Measurements from ENCODE around the gene RPS6KA2.

Gene RPS6KA2

DNA sequence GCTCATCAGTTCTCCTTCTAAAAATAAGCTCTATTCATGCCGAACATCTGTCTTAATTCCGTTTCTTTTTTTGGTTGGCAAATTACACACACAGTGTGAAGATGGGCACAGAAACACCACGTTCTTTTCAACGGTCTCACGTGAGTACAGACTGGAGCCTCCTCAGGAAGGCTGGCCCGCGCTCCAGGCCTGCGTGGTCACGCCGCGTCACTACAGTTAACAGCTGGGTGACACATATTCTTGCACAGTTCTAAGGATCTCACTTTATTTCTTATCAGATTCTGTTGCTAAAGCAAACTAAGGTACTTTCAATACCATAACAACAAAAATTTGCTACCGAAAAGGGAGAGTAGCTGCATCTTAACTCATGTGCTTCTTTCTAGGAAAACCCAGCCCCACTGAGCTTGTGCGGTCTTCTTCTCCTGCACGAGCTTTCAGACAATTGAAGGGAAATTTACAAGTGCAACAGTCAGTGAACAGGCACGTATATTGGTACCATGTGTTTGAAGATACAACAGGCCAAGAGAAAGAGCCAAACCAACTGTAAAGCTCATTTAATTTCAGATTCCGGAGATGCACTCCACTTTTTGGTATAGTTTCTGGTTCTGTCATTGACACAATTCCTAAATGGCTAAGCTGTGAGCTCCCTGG, 188.7 kb downstream of the RPS6KA2 start:
- Mint-ChIP-seq H3K27ac (no peak overlapping the region), H3K36me3 (ENCODE audit: low read depth) (no peaks in the 10 kb centered on the region), H3K4me1 (ENCODE audit: low read depth) (peaks cover 16% of the 10 kb centered on the region), H3K9me3 (no peaks in the 10 kb centered on the region), H3K4me3 (no peak overlapping the region), H3K27me3 (peaks cover 4% of the 10 kb centered on the region)

DNA sequence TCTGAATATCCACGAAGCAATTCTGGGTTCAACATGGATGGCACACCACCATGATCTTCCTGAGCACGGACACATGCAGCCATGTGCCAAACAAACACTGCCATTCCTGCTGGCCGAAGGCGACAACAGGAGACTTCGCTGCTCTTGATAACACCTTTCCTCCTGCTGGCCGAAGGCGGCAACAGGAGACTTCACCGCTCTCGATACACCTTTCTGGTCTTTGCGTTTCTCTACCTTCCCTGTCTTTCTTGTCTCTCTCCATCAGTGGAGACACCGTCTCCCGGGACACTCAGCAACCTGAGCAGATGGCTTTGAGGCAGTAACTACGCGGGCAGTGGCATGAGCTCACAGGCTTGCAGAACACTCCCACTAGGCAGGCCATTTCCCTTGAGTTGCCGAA, 189.4 kb downstream of the RPS6KA2 start:
- Mint-ChIP-seq H3K36me3 (ENCODE audit: low read depth) (no peaks in the 10 kb centered on the region), H3K4me3 (no peak overlapping the region), H3K27ac (no peak overlapping the region), H3K9me3 (no peaks in the 10 kb centered on the region), H3K4me1 (ENCODE audit: low read depth) (peaks cover 16% of the 10 kb centered on the region), H3K27me3 (peaks cover 4% of the 10 kb centered on the region)

DNA sequence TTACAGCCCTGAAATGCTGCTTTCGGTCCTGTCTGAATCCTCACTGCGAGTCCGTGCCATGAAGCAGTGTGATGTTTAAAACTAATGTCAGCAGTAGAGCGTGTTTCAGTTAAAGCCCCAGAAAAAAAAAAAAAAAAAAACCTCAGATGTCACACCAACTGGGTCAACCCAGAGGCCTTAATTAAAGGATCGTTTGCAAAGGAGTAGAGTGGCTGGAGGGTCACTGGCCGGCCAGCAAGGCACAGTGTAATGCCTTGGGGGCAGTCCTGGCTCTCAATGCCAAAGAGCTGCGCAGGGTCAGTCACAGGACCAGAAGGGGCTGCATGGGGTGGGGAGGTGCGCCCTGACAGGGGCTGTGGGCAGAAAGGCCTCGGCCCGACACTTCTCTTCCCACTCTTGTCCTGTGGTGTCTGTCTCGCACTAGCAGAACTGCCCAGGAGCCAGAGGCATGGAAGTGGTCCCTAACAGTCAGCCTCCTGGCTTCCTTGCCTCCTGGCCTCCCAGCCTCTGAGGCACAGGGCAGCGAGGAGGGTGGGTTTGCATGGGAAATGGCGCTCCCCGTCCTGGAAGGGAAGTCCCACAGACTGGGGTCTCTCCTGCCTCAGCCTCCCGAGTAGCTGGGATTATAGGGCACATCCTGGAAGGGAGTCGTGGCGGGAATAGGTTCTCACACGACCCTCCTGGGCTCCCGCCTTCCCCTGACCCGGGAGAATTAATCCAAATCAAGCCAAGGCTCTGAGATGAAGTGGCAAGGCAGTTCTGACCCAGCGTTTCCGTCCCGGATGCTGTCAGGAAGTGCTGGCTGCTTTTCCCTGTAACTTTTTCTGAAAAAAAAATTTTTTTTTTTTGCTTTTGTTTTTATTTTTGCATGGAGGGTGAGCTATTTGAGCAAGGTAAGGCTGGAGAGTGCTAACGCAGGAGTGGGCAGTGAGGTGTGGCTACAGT, 190.6 kb downstream of the RPS6KA2 start:
- no peaks in the 10 kb centered on the region for H3K9me3 Mint-ChIP-seq
- peaks cover 16% of the 10 kb centered on the region for H3K4me1 Mint-ChIP-seq (ENCODE audit: low read depth)
- no peaks in the 10 kb centered on the region for H3K36me3 Mint-ChIP-seq (ENCODE audit: low read depth)
- peaks cover 4% of the 10 kb centered on the region for H3K27me3 Mint-ChIP-seq
- no peak overlapping the region for H3K27ac Mint-ChIP-seq
- H3K4me3 Mint-ChIP-seq: no peak overlapping the region

DNA sequence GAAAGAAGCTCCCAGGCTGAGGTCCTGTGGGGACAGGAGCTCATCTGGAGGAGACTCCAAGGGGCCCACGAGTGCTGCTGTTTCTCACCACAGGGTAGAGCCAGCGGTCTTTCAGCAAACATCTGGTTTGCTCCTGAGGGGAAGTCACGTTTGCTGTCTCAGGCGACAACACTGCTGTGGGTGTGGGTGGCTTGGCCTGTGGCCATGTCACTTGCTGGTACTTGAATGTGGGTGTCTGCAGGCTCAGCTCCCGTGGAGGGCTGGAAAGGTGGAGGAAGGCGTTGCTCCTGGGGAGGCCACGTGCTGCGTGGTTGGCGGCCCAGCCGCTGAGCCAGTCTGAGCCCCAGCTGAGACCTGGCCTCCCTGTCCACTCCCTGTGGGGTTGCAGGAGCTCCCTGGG, 191.5 kb downstream of the RPS6KA2 start:
- Mint-ChIP-seq H3K27me3 (peaks cover 4% of the 10 kb centered on the region), H3K27ac (peak overlapping the region; percentile 67), H3K4me1 (ENCODE audit: low read depth) (peaks cover 16% of the 10 kb centered on the region), H3K36me3 (ENCODE audit: low read depth) (no peaks in the 10 kb centered on the region), H3K9me3 (no peaks in the 10 kb centered on the region), H3K4me3 (no peak overlapping the region)

DNA sequence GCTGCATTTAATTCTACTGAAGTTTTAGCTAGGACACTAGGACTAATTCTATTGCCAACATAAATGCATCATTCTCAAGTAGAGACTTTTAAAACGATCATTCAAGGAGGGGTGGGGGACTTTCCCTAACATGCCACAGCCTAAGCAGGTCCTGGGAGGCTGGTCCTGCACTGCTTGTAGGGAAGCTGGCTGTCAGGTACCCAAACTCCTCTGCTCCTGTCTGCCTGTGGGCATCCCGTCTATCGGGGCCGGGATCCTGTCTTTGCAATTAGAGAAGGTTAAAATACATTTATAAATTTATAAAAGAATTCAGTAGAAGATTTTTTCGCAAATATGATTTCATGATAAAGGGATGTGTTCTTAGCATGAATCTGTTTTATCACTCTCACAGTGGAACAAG, 192.7 kb downstream of the RPS6KA2 start:
- Mint-ChIP-seq H3K9me3 (no peaks in the 10 kb centered on the region), H3K27me3 (no peaks in the 10 kb centered on the region), H3K27ac (no peak overlapping the region), H3K4me1 (ENCODE audit: low read depth) (peaks cover 13% of the 10 kb centered on the region), H3K36me3 (ENCODE audit: low read depth) (no peaks in the 10 kb centered on the region), H3K4me3 (no peak overlapping the region)

DNA sequence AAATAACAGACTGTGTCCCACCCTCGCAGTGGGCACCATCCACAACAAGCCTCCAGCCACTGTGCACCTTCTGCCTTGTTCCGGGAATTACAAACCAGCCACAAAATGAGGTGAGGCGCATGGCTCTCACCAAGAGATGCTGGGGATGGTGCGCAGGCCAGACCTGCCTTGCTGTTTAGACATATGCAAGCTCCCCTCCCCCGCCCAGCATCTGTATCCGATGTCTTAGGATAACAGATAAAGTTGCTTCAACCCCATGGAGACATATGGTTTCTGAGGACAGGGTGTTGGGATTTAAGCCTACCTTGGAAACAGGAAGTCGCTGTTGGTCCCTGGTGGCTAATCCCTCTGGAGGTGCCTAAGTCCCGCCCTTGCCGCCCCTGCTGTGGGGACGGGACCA, 194.0 kb downstream of the RPS6KA2 start:
- Mint-ChIP-seq H3K36me3 (ENCODE audit: low read depth) (no peaks in the 10 kb centered on the region), H3K9me3 (no peaks in the 10 kb centered on the region), H3K4me1 (ENCODE audit: low read depth) (peaks cover 12% of the 10 kb centered on the region), H3K4me3 (no peak overlapping the region), H3K27ac (no peak overlapping the region), H3K27me3 (no peaks in the 10 kb centered on the region)

DNA sequence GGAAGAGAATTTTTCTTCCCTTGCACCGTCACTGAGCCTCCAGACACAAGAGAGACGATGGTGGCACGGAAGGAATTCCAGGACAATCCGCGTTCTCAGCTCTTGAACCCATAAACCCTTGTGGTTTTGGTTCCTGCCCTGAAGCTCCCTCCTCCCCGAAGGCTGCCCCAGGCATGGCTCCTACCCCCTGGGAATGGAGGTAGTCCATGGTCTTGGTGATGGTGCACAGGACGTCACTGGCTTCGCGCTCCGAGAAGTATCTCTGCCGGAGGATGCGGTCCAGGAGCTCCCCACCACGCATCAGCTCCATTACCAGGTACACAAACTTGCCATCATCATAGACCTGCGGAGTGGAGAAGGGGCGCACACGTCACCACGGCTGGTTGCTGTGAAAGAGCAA, 196.8 kb downstream of the RPS6KA2 start:
- no peak overlapping the region for H3K27ac Mint-ChIP-seq

DNA sequence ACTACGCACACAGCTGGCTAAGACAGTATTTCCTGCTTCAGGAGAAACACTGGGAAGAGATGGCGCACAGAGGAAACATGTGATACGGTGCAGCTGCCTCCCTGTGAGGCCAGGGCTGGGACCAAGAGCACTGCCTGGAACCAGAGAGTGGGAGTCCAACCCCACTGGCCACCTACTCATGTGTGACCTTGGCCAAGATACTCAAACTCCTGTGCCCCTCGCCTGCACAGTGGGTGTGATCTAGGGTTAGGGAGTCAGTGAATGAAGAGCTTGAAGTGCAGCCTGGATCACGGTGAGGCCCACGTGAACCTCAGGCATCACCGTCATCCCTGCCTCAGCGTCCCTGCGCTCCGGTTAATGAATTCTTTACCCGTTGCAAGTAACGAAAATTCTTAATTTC, 202.6 kb downstream of the RPS6KA2 start:
- no peak overlapping the region for H3K4me3 Mint-ChIP-seq
- H3K36me3 Mint-ChIP-seq (ENCODE audit: low read depth): no peaks in the 10 kb centered on the region
- H3K4me1 Mint-ChIP-seq (ENCODE audit: low read depth): peaks cover 12% of the 10 kb centered on the region
- H3K9me3 Mint-ChIP-seq: no peaks in the 10 kb centered on the region
- no peak overlapping the region for H3K27ac Mint-ChIP-seq
- H3K27me3 Mint-ChIP-seq: no peaks in the 10 kb centered on the region

More for the DNA sequence above, 196.8 kb downstream of the RPS6KA2 start:
- no peaks in the 10 kb centered on the region for H3K36me3 Mint-ChIP-seq (ENCODE audit: low read depth)
- H3K27me3 Mint-ChIP-seq: no peaks in the 10 kb centered on the region
- H3K4me3 Mint-ChIP-seq: no peak overlapping the region
- peaks cover 1% of the 10 kb centered on the region for H3K4me1 Mint-ChIP-seq (ENCODE audit: low read depth)
- no peaks in the 10 kb centered on the region for H3K9me3 Mint-ChIP-seq

DNA sequence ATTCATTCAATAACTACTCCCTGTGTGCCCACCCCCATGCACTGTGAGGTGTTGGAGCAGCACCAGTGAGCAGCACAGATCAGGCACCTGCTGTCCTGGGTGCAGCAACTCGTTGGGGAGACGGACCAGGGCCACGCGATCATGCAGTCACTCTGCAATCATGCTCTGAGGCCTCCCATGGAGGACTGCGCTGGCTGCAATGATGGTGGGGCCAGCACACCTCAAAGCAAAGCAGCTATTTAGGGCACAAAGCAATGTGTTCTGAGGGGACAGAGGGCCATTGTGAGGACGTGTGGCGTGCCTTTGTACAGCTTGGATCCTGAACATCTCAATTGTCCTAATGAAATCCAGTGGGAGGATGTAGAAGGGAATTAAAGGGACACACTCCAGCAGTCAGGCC, 203.3 kb downstream of the RPS6KA2 start:
- no peak overlapping the region for H3K4me3 Mint-ChIP-seq
- H3K9me3 Mint-ChIP-seq: no peaks in the 10 kb centered on the region
- H3K27ac Mint-ChIP-seq: no peak overlapping the region
- peaks cover 18% of the 10 kb centered on the region for H3K4me1 Mint-ChIP-seq (ENCODE audit: low read depth)
- no peaks in the 10 kb centered on the region for H3K27me3 Mint-ChIP-seq
- no peaks in the 10 kb centered on the region for H3K36me3 Mint-ChIP-seq (ENCODE audit: low read depth)

DNA sequence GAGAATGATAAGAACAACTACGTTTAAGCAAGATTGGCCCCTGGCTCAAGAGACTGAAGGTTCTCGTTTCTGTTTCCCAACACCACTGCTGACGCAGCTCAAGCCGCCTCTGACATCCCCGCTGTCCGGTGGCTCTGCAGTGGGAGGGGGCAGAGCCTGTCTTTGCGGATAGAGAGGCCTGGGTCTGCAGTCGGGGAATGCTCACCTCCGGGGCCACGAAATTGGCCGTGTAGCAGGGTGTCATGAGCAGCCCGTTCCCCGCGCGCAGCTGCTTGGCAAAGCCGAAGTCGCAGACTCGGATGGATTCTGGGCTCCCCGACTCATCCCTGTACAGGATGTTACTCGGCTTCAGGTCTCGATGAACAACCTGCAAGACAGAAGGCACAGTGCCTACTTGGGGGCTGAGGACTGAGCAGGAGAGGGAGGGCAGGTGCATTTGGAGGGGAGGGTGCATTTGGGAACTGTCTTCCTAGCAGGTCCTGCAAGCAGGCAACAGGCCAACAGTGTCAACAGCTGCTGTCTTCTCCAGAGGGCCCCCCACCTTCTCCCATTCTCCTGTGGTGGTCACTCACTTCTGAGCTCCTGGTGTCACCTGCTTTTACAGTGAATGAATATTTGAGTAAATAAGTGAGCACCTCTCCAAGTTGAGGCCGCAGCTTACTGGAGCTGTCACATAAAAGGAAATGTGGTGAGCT, 203.9 kb downstream of the RPS6KA2 start:
- H3K4me3 Mint-ChIP-seq: no peak overlapping the region
- H3K4me1 Mint-ChIP-seq (ENCODE audit: low read depth): peaks cover 24% of the 10 kb centered on the region
- no peak overlapping the region for H3K27ac Mint-ChIP-seq
- H3K9me3 Mint-ChIP-seq: no peaks in the 10 kb centered on the region
- no peaks in the 10 kb centered on the region for H3K27me3 Mint-ChIP-seq
- H3K36me3 Mint-ChIP-seq (ENCODE audit: low read depth): no peaks in the 10 kb centered on the region

DNA sequence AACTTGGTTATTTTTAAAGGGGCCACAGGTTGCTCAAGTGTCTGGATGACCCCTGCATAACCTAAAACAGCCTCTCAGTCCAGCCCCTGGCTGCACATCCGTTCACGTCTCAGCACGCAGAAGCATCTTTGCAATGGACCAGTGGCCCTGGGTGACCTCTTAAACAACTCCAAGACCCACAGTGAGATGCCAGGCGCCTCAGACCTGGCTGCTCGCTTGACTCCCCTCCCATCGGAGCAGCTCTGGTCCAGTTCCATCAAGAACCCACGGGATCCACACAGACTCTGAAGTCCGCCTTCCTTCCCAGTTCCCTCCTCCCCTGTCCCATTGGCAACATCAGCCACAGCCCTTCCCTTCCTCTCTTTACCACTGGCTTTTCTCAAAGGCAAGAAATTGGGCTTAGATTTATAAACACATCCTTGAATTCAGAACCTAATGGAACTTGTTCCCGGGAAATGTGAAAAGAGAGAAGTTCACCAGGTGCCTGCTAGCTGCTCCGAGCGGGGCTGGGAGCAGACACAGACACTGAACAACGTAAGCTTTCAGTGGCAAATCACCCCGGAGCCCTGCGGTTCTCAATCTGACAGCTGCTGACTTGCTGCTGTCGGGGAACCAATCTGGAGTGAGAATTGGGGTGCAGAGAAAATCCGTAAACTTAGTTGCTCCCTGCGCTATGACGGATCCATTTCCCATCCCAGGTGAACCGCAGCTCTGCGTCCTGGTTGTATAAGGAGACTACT, 204.7 kb downstream of the RPS6KA2 start:
- no peak overlapping the region for H3K4me3 Mint-ChIP-seq
- H3K9me3 Mint-ChIP-seq: no peaks in the 10 kb centered on the region
- H3K27me3 Mint-ChIP-seq: no peaks in the 10 kb centered on the region
- no peaks in the 10 kb centered on the region for H3K36me3 Mint-ChIP-seq (ENCODE audit: low read depth)
- H3K4me1 Mint-ChIP-seq (ENCODE audit: low read depth): peaks cover 33% of the 10 kb centered on the region
- no peak overlapping the region for H3K27ac Mint-ChIP-seq

DNA sequence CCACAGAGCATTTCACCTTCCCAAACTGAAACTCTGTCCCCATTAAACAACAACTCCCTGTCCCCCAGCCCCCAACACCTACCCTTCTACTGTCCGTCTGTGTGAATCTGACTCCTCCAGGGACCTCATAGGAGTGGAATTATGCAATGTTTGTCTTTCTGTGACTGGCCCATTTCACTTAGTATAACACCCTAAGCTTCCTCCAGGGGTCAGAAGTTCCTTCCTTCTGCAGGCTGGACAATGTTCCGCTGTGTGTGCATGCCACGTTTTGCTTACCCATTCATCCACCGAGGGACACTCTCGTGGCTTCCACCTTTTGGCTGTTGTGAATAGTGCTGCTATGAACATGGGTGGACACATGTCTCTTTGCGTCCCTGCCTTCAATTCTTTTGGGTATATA, 206.7 kb downstream of the RPS6KA2 start:
- H3K27ac Mint-ChIP-seq: no peak overlapping the region
- no peaks in the 10 kb centered on the region for H3K27me3 Mint-ChIP-seq
- H3K4me3 Mint-ChIP-seq: no peak overlapping the region
- H3K36me3 Mint-ChIP-seq (ENCODE audit: low read depth): peaks cover 13% of the 10 kb centered on the region
- H3K9me3 Mint-ChIP-seq: peaks cover 9% of the 10 kb centered on the region
- H3K4me1 Mint-ChIP-seq (ENCODE audit: low read depth): peaks cover 53% of the 10 kb centered on the region

DNA sequence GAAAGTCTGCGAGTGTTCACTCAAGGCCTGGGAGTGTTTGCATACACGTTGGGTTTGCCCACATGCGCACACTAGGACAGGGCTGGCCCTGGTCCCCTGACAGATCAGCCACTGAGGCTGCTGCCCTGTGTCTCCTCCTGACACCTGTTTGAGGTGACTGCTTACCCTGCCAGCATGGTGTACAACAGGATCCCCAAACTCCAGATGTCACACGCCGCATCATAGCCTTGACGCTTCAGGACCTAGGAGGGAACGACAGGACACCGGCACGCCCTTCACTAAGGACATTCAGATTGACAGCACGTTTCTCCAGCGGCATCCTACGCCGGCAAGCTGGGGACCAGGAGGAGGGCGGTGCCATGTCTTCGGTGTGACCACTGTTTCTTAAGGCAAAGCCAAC, 207.3 kb downstream of the RPS6KA2 start:
- no peaks in the 10 kb centered on the region for H3K27me3 Mint-ChIP-seq
- H3K4me1 Mint-ChIP-seq (ENCODE audit: low read depth): peaks cover 59% of the 10 kb centered on the region
- H3K27ac Mint-ChIP-seq: no peak overlapping the region
- no peak overlapping the region for H3K4me3 Mint-ChIP-seq
- peaks cover 13% of the 10 kb centered on the region for H3K36me3 Mint-ChIP-seq (ENCODE audit: low read depth)
- peaks cover 9% of the 10 kb centered on the region for H3K9me3 Mint-ChIP-seq

DNA sequence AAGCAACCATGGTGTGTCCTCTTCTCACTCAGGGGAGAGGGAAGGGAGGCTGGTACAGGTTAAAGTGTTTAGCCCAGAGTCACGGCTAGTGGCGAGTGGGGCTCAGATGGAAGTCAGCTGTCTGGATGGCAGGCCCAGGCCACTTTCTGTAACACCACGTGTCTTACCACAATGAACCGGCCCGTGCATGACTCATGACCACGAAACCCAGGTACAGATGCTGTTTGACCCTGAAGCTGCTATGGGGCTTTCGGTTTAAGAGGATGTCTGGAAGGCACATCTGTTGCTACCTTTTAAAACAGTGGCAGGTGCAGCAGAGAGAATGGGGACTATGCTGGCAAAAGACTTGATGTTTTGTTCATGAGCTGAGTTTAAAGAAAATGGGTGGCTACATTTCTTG, 207.8 kb downstream of the RPS6KA2 start:
- Mint-ChIP-seq H3K4me3 (peak overlapping the region; percentile 22), H3K27me3 (no peaks in the 10 kb centered on the region), H3K4me1 (ENCODE audit: low read depth) (peaks cover 63% of the 10 kb centered on the region), H3K27ac (peak overlapping the region; percentile 23), H3K36me3 (ENCODE audit: low read depth) (peaks cover 13% of the 10 kb centered on the region), H3K9me3 (peaks cover 9% of the 10 kb centered on the region)
